Astrocyte (in vitro differentiated cells and primary cell): ENCODE measurements around the gene XPC. TPM values are rescaled to one million over a fixed set of nuclear protein-coding genes. Genes with fewer than 3 reads are reported as not detected.
A peak's percentile ranks its signal among the peaks of the same experiment; 100 is the strongest.

Source experiments
- DNase-seq: peaks from one replicate; pipeline ENCODE4 v3.0.0-alpha.2; 2010; ENCODE audit warnings: low read depth
- FAIRE-seq: peaks from 2 replicates; lab custom pipeline; 2011; peaks lifted over from hg19 to GRCh38; lab: Jason Lieb, UNC
- H2AFZ ChIP-seq: 2 replicates; pipeline ENCODE4 v1.6.0; 2012; ENCODE audit warnings: low read depth, low read length, inconsistent platforms
- H3K27ac ChIP-seq: 2 replicates; pipeline ENCODE4 v1.5.1; 2011; ENCODE audit warnings: low read depth, low read length, inconsistent platforms
- H3K27me3 ChIP-seq: 2 replicates; pipeline ENCODE4 v1.6.0; 2011; ENCODE audit warnings: low read length, inconsistent platforms; ENCODE audit not compliant: insufficient read depth
- H3K36me3 ChIP-seq: 2 replicates; pipeline ENCODE4 v1.5.1; 2011; ENCODE audit warnings: low read length, inconsistent platforms; ENCODE audit not compliant: insufficient read depth
- H3K4me1 ChIP-seq: 2 replicates; pipeline ENCODE4 v1.5.1; 2011; ENCODE audit warnings: low read length, inconsistent platforms; ENCODE audit not compliant: insufficient read depth
- H3K4me2 ChIP-seq: 2 replicates; pipeline ENCODE4 v1.6.0; 2012; ENCODE audit warnings: low read length, inconsistent platforms
- H3K4me3 ChIP-seq: 2 replicates; pipeline ENCODE4 v1.5.1; 2011; ENCODE audit warnings: low read depth, mild to moderate bottlenecking, low read length, inconsistent platforms; ENCODE audit not compliant: insufficient read depth
- H3K79me2 ChIP-seq: 2 replicates; pipeline ENCODE4 v1.6.0; 2012; ENCODE audit warnings: mild to moderate bottlenecking, low read length, inconsistent platforms; ENCODE audit not compliant: insufficient read depth
- H3K9ac ChIP-seq: 2 replicates; pipeline ENCODE4 v1.6.0; 2012; ENCODE audit warnings: mild to moderate bottlenecking, low read length, inconsistent platforms
- H3K9me3 ChIP-seq: 2 replicates; pipeline ENCODE4 v1.5.1; 2012; ENCODE audit warnings: low read depth, mild to moderate bottlenecking, low read length, inconsistent platforms; ENCODE audit not compliant: insufficient read depth
- H4K20me1 ChIP-seq: 2 replicates; pipeline ENCODE4 v1.6.0; 2012; ENCODE audit warnings: low read length, inconsistent platforms; ENCODE audit not compliant: insufficient read depth
- H3K27ac Mint-ChIP-seq: one replicate; pipeline ENCODE4 v1.8.0; 2021; ENCODE audit warnings: mild to moderate bottlenecking, mixed read lengths; ENCODE audit not compliant: unreplicated experiment
- H3K27me3 Mint-ChIP-seq: one replicate; pipeline ENCODE4 v1.8.0; 2021; ENCODE audit warnings: low read depth, mixed read lengths; ENCODE audit not compliant: unreplicated experiment
- H3K36me3 Mint-ChIP-seq: one replicate; pipeline ENCODE4 v1.8.0; 2021; ENCODE audit warnings: low read depth, mixed read lengths; ENCODE audit not compliant: unreplicated experiment
- H3K4me1 Mint-ChIP-seq: one replicate; pipeline ENCODE4 v1.8.0; 2021; ENCODE audit warnings: low read depth, mixed read lengths; ENCODE audit not compliant: unreplicated experiment
- H3K4me3 Mint-ChIP-seq: one replicate; pipeline ENCODE4 v1.8.0; 2021; ENCODE audit warnings: mild to moderate bottlenecking, moderate library complexity, mixed read lengths; ENCODE audit not compliant: unreplicated experiment
- H3K9me3 Mint-ChIP-seq: one replicate; pipeline ENCODE4 v1.8.0; 2021; ENCODE audit warnings: mild to moderate bottlenecking, mixed read lengths; ENCODE audit not compliant: unreplicated experiment
- EZH2 ChIP-seq: IDR thresholded peaks from 2 replicates; pipeline ENCODE4 v1.6.1; 2012; ENCODE audit warnings: mild to moderate bottlenecking, low read length, inconsistent platforms; ENCODE audit not compliant: insufficient read depth
- total RNA-seq: library from RNA; stranded (reverse); gene quantifications from 2 replicates; pipeline ENCODE4 v1.2.1, GENCODE V29; 2021
- TF ChIP-seq, protein P1 (sequence below): IDR thresholded peaks from 2 replicates; pipeline ENCODE4 v1.5.1; 2011; ENCODE audit warnings: low read depth, mild to moderate bottlenecking, inconsistent platforms, low read length, moderate library complexity; ENCODE audit not compliant: insufficient read depth

XPC gene
- total RNA-seq, 1 donor from 2014 or later, result 33.6 TPM

DNA sequence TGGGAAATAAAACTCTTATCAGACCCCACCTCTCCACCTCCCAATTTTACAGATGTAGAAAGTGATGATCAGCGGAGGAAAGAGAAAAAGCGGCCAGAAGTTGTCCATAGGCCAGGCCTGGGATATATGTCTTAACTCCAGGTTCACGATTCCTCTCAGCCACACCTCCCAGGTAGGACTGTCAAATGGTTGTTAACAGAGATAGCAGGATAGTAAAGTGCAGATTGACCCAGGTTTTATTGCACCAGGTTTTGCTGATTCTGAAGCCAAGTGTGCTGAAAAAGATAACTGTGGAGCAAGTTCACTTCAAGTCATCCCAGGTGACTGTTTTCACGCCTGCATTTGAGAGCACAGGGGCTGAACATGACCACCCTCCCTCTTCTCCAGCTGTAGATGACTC, 36.4 kb upstream of the XPC start:
- Mint-ChIP-seq H3K27ac (no peak overlapping the region), H3K27me3 (peaks cover 6% of the 10 kb centered on the region), H3K9me3 (no peaks in the 10 kb centered on the region), H3K4me1 (peaks cover 15% of the 10 kb centered on the region), H3K4me3 (no peak overlapping the region), H3K36me3 (no peaks in the 10 kb centered on the region)
- H3K27ac ChIP-seq, result no peak overlapping the region
- no peaks in the 10 kb centered on the region for H3K27me3 ChIP-seq
- H3K9me3 ChIP-seq, result no peaks in the 10 kb centered on the region
- H3K9ac ChIP-seq, result no peak overlapping the region
- DNase-seq (no peak), FAIRE-seq (no peak)
- TF ChIP-seq, protein P1, sequence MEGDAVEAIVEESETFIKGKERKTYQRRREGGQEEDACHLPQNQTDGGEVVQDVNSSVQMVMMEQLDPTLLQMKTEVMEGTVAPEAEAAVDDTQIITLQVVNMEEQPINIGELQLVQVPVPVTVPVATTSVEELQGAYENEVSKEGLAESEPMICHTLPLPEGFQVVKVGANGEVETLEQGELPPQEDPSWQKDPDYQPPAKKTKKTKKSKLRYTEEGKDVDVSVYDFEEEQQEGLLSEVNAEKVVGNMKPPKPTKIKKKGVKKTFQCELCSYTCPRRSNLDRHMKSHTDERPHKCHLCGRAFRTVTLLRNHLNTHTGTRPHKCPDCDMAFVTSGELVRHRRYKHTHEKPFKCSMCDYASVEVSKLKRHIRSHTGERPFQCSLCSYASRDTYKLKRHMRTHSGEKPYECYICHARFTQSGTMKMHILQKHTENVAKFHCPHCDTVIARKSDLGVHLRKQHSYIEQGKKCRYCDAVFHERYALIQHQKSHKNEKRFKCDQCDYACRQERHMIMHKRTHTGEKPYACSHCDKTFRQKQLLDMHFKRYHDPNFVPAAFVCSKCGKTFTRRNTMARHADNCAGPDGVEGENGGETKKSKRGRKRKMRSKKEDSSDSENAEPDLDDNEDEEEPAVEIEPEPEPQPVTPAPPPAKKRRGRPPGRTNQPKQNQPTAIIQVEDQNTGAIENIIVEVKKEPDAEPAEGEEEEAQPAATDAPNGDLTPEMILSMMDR, result no peak
- no peak for TF ChIP-seq EZH2
- H3K36me3 ChIP-seq, result no peaks in the 10 kb centered on the region
- peaks cover 27% of the 10 kb centered on the region for H3K4me1 ChIP-seq
- H2AFZ ChIP-seq, result no peak overlapping the region
- no peaks in the 10 kb centered on the region for H4K20me1 ChIP-seq
- no peak overlapping the region for H3K4me2 ChIP-seq
- no peak overlapping the region for H3K4me3 ChIP-seq
- no peaks in the 10 kb centered on the region for H3K79me2 ChIP-seq

DNA sequence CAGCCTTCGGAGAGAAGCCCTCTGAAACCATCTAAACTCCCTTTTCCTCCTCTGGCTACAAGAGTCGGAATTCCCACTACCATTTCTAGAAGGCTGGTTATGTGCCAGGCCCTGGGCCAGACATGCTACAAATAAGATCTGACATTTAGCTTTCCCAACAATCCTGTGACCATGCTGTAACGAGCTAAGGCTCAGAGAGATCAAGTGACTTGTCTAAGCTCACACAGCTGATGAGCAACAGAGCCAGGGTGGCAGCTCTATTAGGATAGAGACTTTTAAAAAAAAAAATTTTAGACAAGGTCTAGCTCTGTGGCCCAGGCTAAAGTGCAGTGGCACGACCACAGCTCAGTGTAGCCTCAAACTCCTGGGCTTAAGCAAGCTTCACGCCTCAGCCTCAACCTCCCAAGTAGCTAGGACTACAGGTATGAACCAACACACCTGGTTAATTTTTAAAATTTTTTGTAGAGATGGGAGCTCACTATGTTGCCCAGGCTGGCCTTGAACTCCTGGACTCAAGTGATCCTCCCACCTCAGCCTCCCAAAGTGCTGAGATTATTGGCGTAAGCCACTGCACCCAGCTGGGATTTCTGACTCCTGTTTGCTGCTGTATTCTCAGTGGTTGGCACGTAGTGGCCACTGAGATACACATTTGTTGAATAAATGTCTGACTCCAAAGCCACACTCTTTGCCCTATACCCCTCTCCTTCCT, 34.8 kb upstream of the XPC start:
- H3K9me3 Mint-ChIP-seq, result no peaks in the 10 kb centered on the region
- no peak overlapping the region for H3K4me2 ChIP-seq
- no peaks in the 10 kb centered on the region for H3K79me2 ChIP-seq
- DNase-seq (no peak), FAIRE-seq (no peak)
- no peaks in the 10 kb centered on the region for H3K9me3 ChIP-seq
- H3K4me3 Mint-ChIP-seq, result no peak overlapping the region
- H4K20me1 ChIP-seq, result no peaks in the 10 kb centered on the region
- no peaks in the 10 kb centered on the region for H3K27me3 ChIP-seq
- H3K27me3 Mint-ChIP-seq, result peaks cover 6% of the 10 kb centered on the region
- no peak overlapping the region for H3K4me3 ChIP-seq
- no peak overlapping the region for H3K9ac ChIP-seq
- no peak overlapping the region for H3K27ac Mint-ChIP-seq
- no peak overlapping the region for H2AFZ ChIP-seq
- no peaks in the 10 kb centered on the region for H3K36me3 ChIP-seq
- TF ChIP-seq, protein P1, result no peak
- TF ChIP-seq EZH2, result no peak
- H3K27ac ChIP-seq, result no peak overlapping the region
- H3K4me1 ChIP-seq, result peaks cover 41% of the 10 kb centered on the region
- peaks cover 20% of the 10 kb centered on the region for H3K4me1 Mint-ChIP-seq
- H3K36me3 Mint-ChIP-seq, result no peaks in the 10 kb centered on the region

DNA sequence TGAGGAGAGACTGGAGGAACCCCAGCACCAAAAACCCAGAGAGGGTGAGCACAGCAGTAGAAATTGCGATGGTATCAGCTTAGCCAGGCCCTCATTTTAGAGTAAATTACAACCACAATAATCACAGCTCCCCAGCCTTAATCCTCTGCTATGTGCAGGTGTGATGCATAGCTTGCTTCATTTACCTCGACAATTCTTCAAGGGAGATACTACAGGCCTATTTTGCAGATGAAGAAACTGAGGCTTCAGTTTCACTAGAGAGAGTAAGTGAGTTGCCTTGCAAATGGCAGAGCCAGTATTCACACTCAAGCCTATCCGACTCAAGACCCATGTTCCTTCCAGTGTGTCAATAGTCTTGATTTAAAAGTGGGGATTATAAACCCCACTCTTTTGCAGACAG, 33.6 kb upstream of the XPC start:
- H3K9me3 ChIP-seq, result no peaks in the 10 kb centered on the region
- H3K4me3 ChIP-seq, result no peak overlapping the region
- no peak overlapping the region for H3K9ac ChIP-seq
- Mint-ChIP-seq H3K4me3 (no peak overlapping the region), H3K36me3 (no peaks in the 10 kb centered on the region), H3K27me3 (peaks cover 6% of the 10 kb centered on the region), H3K4me1 (peaks cover 20% of the 10 kb centered on the region), H3K9me3 (no peaks in the 10 kb centered on the region), H3K27ac (no peak overlapping the region)
- no peaks in the 10 kb centered on the region for H3K36me3 ChIP-seq
- no peaks in the 10 kb centered on the region for H3K79me2 ChIP-seq
- TF ChIP-seq EZH2, result no peak
- TF ChIP-seq, protein P1, result no peak
- no peak overlapping the region for H3K27ac ChIP-seq
- no peak for DNase-seq
- H4K20me1 ChIP-seq, result no peaks in the 10 kb centered on the region
- H3K4me2 ChIP-seq, result peak overlapping the region; percentile 60
- H3K4me1 ChIP-seq, result peaks cover 41% of the 10 kb centered on the region
- no peak overlapping the region for H2AFZ ChIP-seq
- no peak for FAIRE-seq
- H3K27me3 ChIP-seq, result no peaks in the 10 kb centered on the region
